ENCODE results near the gene TSEN54. TPM values are rescaled to one million over a fixed set of nuclear protein-coding genes. Genes with fewer than 3 reads are reported as not detected.

TSEN54 gene
- total and polyA plus RNA-seq, 4 donors, result 9.1 to 15.1 (median 12.3) TPM

DNA sequence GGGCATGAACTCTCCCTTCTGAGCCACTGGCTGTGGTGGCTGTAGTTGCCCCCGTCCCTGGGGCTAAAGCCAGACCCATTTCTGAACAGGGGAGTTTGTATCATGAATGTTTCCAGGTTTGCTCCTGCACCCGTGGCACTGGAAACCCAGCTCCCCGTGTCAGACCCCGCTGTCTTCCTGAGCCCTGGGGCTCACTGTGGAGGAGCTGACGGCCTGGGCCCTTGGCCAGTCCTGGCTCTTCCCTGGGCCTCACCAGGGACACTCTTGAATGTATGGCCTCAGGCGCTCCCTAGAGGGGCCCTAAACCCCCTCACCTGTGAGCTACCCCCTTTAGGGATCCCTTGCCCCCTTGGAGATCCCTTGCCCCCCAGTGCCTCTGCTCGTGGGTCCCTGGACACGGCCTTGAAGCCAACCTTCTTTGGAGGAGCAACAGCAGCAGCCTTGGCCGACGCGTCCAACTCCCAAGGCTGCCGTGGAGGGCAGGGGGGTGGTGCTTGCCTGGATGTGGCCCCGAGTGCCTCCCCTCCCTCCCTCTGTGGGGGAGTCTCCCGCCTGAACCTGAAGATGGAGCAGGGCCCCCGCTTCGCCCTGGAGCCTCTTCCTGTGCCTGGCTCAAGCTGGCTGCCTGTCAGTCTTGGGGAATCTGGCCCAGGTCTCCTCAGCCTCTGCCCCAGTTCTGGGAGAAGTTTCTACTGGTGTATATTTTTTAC is 16.9 kb upstream of the TSEN54 start:
- no peaks in the 10 kb centered on the region for H3K9me3 ChIP-seq (ENCODE audit: control insufficient read depth in 4 of 4, low read length in 3 of 4)
- no peak overlapping the region for H3K9ac ChIP-seq (ENCODE audit: low read depth in 1 of 2, low read length in 2 of 2)
- peaks cover 7 to 50% (median 22%) of the 10 kb centered on the region in 4 donors for H3K36me3 ChIP-seq (ENCODE audit: control insufficient read depth in 4 of 4, insufficient read depth in 3 of 4, low read depth in 1 of 4, low read length in 3 of 4)
- H3K4me1 ChIP-seq (ENCODE audit: control insufficient read depth in 4 of 4, insufficient read depth in 4 of 4, low read length in 3 of 4), result peaks cover 5 to 18% (median 11%) of the 10 kb centered on the region in 4 donors
- H3K27ac ChIP-seq (ENCODE audit: low read depth in 1 of 2, low read length in 2 of 2), result no peak overlapping the region
- TF ChIP-seq SP1 (IDR thresholded peaks at IDR 0.05) (no peak), NR2F2 (IDR thresholded peaks at IDR 0.05) (no peak)
- H3K27me3 ChIP-seq (ENCODE audit: control insufficient read depth in 4 of 4, insufficient read depth in 4 of 4, low read length in 3 of 4), result no peaks in the 10 kb centered on the region
- 78% methylated on average over 16 of the region's 16 CpGs for WGBS
- no peak for DNase-seq (ENCODE audit: low spot score)
- no peak overlapping the region for H3K4me3 ChIP-seq (ENCODE audit: low read depth in 1 of 3, low read length in 3 of 3)

DNA sequence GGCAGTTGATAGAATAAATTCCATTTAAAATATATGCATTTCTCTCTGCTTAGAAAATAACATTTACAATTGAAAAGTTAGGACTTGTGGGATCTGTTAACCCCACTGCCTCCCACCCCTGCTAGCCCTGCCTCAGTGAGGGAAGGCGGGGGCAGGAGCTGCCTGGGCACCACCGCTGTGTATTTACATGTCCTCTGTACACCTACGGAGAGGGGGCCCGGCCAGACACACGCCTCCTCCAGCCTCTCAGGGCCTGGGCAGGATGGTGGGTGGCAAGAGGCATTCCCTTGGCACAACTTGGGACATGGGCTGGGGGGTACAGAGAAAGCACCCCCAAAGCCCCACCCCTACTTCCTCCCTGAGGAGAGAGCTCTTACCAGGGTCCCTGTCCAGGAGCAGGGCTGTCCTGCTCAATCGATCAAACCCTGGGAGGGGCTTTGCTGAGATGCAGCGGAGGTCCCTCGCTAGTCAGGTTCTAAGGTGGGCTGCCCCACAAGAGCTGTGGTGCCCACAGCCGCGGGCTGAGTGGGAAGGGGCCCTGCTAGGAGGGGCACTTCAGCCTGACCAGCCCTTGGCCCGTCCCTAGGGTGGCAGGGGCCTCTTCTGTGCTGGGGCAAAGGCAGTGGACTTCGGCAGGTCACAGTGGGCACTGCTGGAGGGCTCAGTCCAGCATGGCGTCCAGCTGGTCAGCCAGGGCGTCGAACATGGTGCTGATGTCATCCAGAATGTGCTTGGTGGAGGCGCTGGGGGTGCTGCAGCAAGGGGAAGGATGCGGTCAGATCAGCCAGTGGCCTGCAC is 15.7 kb upstream of the TSEN54 start:
- WGBS, result 85% methylated on average over 17 of the region's 17 CpGs
- Histone ChIP-seq H3K27me3 (ENCODE audit: control insufficient read depth in 4 of 4, insufficient read depth in 4 of 4, low read length in 3 of 4) (no peaks in the 10 kb centered on the region), H3K9me3 (ENCODE audit: control insufficient read depth in 4 of 4, low read length in 3 of 4) (no peaks in the 10 kb centered on the region), H3K27ac (ENCODE audit: low read depth in 1 of 2, low read length in 2 of 2) (no peak overlapping the region), H3K9ac (ENCODE audit: low read depth in 1 of 2, low read length in 2 of 2) (no peak overlapping the region), H3K4me1 (ENCODE audit: control insufficient read depth in 4 of 4, insufficient read depth in 4 of 4, low read length in 3 of 4) (peaks cover 5 to 23% (median 13%) of the 10 kb centered on the region in 4 donors), H3K36me3 (ENCODE audit: control insufficient read depth in 4 of 4, insufficient read depth in 3 of 4, low read depth in 1 of 4, low read length in 3 of 4) (peaks cover 7 to 42% (median 21%) of the 10 kb centered on the region in 4 donors), H3K4me3 (ENCODE audit: low read depth in 1 of 3, low read length in 3 of 3) (no peak overlapping the region)
- no peak for DNase-seq (ENCODE audit: low spot score)
- TF ChIP-seq, protein P1, sequence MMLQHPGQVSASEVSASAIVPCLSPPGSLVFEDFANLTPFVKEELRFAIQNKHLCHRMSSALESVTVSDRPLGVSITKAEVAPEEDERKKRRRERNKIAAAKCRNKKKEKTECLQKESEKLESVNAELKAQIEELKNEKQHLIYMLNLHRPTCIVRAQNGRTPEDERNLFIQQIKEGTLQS (IDR thresholded peaks at IDR 0.05), result no peak
- no peak for TF ChIP-seq EGR1 (IDR thresholded peaks at IDR 0.05; ENCODE audit: low read depth in 2 of 2)
- TF ChIP-seq, protein P2, sequence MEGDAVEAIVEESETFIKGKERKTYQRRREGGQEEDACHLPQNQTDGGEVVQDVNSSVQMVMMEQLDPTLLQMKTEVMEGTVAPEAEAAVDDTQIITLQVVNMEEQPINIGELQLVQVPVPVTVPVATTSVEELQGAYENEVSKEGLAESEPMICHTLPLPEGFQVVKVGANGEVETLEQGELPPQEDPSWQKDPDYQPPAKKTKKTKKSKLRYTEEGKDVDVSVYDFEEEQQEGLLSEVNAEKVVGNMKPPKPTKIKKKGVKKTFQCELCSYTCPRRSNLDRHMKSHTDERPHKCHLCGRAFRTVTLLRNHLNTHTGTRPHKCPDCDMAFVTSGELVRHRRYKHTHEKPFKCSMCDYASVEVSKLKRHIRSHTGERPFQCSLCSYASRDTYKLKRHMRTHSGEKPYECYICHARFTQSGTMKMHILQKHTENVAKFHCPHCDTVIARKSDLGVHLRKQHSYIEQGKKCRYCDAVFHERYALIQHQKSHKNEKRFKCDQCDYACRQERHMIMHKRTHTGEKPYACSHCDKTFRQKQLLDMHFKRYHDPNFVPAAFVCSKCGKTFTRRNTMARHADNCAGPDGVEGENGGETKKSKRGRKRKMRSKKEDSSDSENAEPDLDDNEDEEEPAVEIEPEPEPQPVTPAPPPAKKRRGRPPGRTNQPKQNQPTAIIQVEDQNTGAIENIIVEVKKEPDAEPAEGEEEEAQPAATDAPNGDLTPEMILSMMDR (IDR thresholded peaks at IDR 0.05; ENCODE audit: low read depth, low read length, missing input control), result no peak
- no peak for TF ChIP-seq JUND (IDR thresholded peaks at IDR 0.05)
- TF ChIP-seq SP1 (IDR thresholded peaks at IDR 0.05), result no peak
- TF ChIP-seq TAF1 (conservative IDR thresholded peaks at IDR 0.05), result no peak
- TF ChIP-seq FOXA1 (IDR thresholded peaks at IDR 0.05), result no peak
- no peak for TF ChIP-seq FOXA2 (IDR thresholded peaks at IDR 0.05)

DNA sequence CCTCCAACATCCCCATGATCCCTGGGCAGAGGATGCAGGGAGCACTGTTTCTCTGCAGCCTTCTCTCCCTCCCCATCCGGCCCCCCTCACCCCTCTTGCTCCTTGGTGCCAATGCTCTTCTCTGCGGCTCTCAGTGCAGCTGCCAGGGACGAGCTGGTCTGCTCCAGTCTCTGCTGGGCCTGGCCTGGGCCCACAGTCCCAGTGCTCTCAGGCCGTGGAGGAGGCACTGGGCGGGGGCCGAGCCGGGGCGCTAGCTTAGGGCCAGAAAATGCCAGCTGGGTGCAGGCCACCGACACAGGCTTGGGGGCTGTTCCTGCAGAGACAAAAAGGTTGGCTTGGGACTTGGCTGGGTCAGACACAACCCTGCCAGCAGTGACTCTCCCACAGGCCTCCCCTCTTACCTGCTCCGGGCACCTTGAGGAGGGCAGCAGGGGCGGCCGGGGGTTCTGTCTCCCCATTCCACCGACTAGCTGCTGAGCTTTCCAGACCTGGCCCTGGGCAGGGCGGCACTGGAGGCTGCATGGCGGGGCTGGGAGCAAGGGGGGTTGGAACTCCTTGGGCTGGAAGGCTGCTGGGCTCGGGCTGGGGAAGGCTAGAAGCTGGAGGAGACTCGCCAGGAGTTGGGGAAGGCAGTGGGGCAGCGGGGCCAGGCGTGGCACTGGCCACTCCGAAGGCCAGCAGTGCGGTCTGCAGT is 14.8 kb upstream of the TSEN54 start:
- Histone ChIP-seq H3K36me3 (ENCODE audit: control insufficient read depth in 4 of 4, insufficient read depth in 3 of 4, low read depth in 1 of 4, low read length in 3 of 4) (peaks cover 4 to 38% (median 19%) of the 10 kb centered on the region in 4 donors), H3K27me3 (ENCODE audit: control insufficient read depth in 4 of 4, insufficient read depth in 4 of 4, low read length in 3 of 4) (no peaks in the 10 kb centered on the region), H3K4me3 (ENCODE audit: low read depth in 1 of 3, low read length in 3 of 3) (no peak overlapping the region), H3K4me1 (ENCODE audit: control insufficient read depth in 4 of 4, insufficient read depth in 4 of 4, low read length in 3 of 4) (peaks cover 5 to 23% (median 13%) of the 10 kb centered on the region in 4 donors), H3K9ac (ENCODE audit: low read depth in 1 of 2, low read length in 2 of 2) (no peak overlapping the region), H3K27ac (ENCODE audit: low read depth in 1 of 2, low read length in 2 of 2) (no peak overlapping the region), H3K9me3 (ENCODE audit: control insufficient read depth in 4 of 4, low read length in 3 of 4) (no peaks in the 10 kb centered on the region)
- 87% methylated on average over 21 of the region's 21 CpGs for WGBS
- DNase-seq (ENCODE audit: low spot score), result no peak
- TF ChIP-seq ZBTB33 (IDR thresholded peaks at IDR 0.05) (no peak), FOXA1 (IDR thresholded peaks at IDR 0.05) (no peak), EGR1 (IDR thresholded peaks at IDR 0.05; ENCODE audit: low read depth in 2 of 2) (no peak), REST (IDR thresholded peaks at IDR 0.05) (no peak), TAF1 (conservative IDR thresholded peaks at IDR 0.05) (no peak), JUND (IDR thresholded peaks at IDR 0.05) (no peak), HNF4A (conservative IDR thresholded peaks at IDR 0.05) (no peak), GABPA (IDR thresholded peaks at IDR 0.05 in 1 of 2, conservative IDR thresholded peaks at IDR 0.05 in 1 of 2) (no peak), NR2F2 (IDR thresholded peaks at IDR 0.05) (no peak), RAD21 (IDR thresholded peaks at IDR 0.05) (no peak), YY1 (IDR thresholded peaks at IDR 0.05) (no peak), RXRA (IDR thresholded peaks at IDR 0.05) (no peak)
- TF ChIP-seq, protein P3, sequence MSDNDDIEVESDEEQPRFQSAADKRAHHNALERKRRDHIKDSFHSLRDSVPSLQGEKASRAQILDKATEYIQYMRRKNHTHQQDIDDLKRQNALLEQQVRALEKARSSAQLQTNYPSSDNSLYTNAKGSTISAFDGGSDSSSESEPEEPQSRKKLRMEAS (IDR thresholded peaks at IDR 0.05), result no peak
